KMS-11 (cell line): ENCODE results near the gene MOB3C.

Source experiments
- H2AFZ ChIP-seq: fragments of 200-600 bp; sonication (generic); 2 replicates; pipeline ENCODE4 v1.6.1; 2016; ENCODE audit warnings: antibody characterized with exemption, mixed run types, low read depth
- H3K27ac ChIP-seq: fragments of 200-600 bp; sonication (generic); 2 replicates; pipeline ENCODE4 v1.6.1; 2016; ENCODE audit warnings: mild to moderate bottlenecking, mixed run types
- H3K27me3 ChIP-seq: fragments of 200-600 bp; sonication (generic); 2 replicates; pipeline ENCODE4 v1.6.1; 2017; ENCODE audit warnings: mild to moderate bottlenecking, low read depth, mixed run types, moderate library complexity; ENCODE audit not compliant: insufficient read depth
- H3K36me3 ChIP-seq: fragments of 200-600 bp; sonication (generic); 2 replicates; pipeline ENCODE4 v1.6.1; 2017; ENCODE audit warnings: mild to moderate bottlenecking, mixed run types; ENCODE audit not compliant: insufficient read depth
- H3K4me1 ChIP-seq: fragments of 200-600 bp; sonication (generic); 2 replicates; pipeline ENCODE4 v1.6.1; 2016; ENCODE audit warnings: mild to moderate bottlenecking, low read depth, mixed run types; ENCODE audit not compliant: poor library complexity, severe bottlenecking
- H3K4me2 ChIP-seq: fragments of 200-600 bp; sonication (generic); 2 replicates; pipeline ENCODE4 v1.7.0; 2016; ENCODE audit warnings: mild to moderate bottlenecking, mixed run types
- H3K4me3 ChIP-seq: fragments of 200-600 bp; sonication (generic); IDR thresholded peaks from 2 replicates; pipeline ENCODE4 v1.6.1; 2017; ENCODE audit warnings: low read depth, low read length, mixed read lengths; ENCODE audit not compliant: insufficient read depth
- H3K79me2 ChIP-seq: fragments of 200-600 bp; sonication (generic); 2 replicates; pipeline ENCODE4 v1.6.1; 2016; ENCODE audit warnings: low read depth, mixed run types; ENCODE audit not compliant: insufficient read depth
- H3K9ac ChIP-seq: fragments of 200-600 bp; sonication (generic); 2 replicates; pipeline ENCODE4 v1.6.1; 2016; ENCODE audit warnings: mild to moderate bottlenecking, mixed run types
- H4K20me1 ChIP-seq: fragments of 200-600 bp; sonication (generic); 2 replicates; pipeline ENCODE4 v1.6.1; 2016; ENCODE audit warnings: mild to moderate bottlenecking, mixed run types; ENCODE audit not compliant: insufficient read depth
- TF ChIP-seq, protein P1 (sequence below): fragments of 200-600 bp; sonication (generic); conservative IDR thresholded peaks from 2 replicates; pipeline ENCODE4 v1.6.1; 2017; ENCODE audit warnings: low read depth, mild to moderate bottlenecking, antibody characterized with exemption, low read length, moderate library complexity, mixed read lengths

Gene MOB3C

GRCh38 chr1:46611691-46612221 is 4.9 kb downstream of the MOB3C start:
- H3K9ac ChIP-seq: no peak overlapping the region
- H3K79me2 ChIP-seq: 0 out of 2 replicates have a peak, but pooled peaks cover 5% of the 10 kb centered on the region

DNA sequence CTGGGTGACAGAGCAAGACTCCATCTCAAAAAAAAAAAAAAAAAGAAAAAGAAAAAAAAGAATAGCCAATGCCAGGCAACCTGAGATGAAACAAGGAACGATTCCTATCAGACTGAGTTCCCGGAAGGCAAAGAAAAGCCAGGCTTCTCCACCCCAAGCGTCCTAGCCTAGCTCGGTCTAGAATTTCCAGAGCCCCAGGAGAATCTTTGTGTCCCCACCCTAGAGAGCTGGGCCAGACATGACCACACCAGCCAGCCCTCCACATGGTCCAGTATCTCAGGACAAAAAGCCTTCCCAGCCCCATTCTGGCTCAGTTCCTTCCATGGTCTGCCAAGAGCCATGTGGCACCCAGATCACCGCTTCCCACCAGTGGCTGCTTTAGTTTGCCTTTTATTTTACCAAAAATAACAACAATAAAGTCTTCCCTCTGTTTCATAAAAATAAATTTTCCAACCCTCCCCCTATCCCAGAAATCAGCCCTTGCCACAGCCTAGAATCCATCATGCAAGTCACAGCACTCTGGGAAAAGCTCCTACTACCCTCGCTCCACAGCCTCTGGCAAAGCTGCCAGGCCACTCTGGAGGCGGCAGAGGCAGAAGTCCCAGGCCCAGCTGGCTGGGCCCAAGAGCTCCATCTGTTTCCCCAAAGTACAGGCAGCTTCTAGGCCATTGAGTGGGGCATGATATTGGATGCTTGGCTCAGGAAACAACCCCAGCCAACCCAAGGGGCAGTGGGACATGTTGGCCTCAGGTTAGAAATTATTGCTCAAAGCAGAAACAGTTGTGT is 9.1 kb downstream of the MOB3C start:
- Histone ChIP-seq H3K4me3 (no peak overlapping the region), H3K36me3 (no peaks in the 10 kb centered on the region), H3K27me3 (no peaks in the 10 kb centered on the region), H3K79me2 (no peaks in the 10 kb centered on the region), H3K4me2 (no peak overlapping the region), H3K4me1 (peaks cover 8% of the 10 kb centered on the region), H4K20me1 (no peaks in the 10 kb centered on the region), H3K27ac (no peak overlapping the region), H2AFZ (no peak overlapping the region), H3K9ac (no peak overlapping the region)
- TF ChIP-seq, protein P1, sequence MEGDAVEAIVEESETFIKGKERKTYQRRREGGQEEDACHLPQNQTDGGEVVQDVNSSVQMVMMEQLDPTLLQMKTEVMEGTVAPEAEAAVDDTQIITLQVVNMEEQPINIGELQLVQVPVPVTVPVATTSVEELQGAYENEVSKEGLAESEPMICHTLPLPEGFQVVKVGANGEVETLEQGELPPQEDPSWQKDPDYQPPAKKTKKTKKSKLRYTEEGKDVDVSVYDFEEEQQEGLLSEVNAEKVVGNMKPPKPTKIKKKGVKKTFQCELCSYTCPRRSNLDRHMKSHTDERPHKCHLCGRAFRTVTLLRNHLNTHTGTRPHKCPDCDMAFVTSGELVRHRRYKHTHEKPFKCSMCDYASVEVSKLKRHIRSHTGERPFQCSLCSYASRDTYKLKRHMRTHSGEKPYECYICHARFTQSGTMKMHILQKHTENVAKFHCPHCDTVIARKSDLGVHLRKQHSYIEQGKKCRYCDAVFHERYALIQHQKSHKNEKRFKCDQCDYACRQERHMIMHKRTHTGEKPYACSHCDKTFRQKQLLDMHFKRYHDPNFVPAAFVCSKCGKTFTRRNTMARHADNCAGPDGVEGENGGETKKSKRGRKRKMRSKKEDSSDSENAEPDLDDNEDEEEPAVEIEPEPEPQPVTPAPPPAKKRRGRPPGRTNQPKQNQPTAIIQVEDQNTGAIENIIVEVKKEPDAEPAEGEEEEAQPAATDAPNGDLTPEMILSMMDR: no peak

More at GRCh38 chr1:46611691-46612221, 4.9 kb downstream of the MOB3C start:
- Histone ChIP-seq H3K4me3 (no peak overlapping the region), H2AFZ (no peak overlapping the region), H3K36me3 (no peaks in the 10 kb centered on the region), H3K27ac (no peak overlapping the region), H3K4me1 (peaks cover 8% of the 10 kb centered on the region), H3K4me2 (no peak overlapping the region), H4K20me1 (no peaks in the 10 kb centered on the region), H3K27me3 (no peaks in the 10 kb centered on the region)
- TF ChIP-seq, protein P1: no peak

DNA sequence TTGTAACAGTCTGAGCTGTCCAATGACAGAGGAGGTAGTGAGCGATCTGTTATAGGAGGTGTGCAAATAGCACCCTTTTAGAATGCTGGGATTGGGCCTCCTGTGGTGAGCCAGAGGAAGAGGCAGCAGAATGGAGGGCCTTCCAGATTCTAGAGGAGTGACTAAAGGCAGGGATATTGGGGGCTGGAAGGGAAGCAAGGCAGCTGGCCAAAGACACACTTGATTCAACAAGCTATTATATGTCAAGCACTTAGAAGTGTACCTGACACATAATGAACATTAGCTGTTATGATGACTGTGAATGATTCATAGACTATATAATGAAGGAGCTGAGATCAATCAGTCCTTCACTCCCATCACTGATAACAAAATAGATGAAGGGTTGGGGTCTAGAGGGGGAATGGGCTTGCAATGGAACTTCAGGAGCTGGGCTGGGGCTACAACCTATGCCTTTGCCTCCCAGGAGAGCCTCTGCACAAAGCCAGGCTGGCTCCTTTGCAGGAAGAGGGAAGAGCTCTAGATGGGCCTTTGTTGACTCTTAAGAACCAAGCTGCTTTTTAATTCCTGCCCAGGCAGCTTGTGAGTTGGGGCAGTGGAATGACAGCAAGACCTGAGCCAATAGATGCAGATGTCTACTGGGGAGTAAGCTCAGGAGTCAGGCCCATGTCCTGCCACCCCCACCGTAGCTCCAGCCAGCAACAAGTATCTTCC is 10.2 kb downstream of the MOB3C start:
- H4K20me1 ChIP-seq: no peaks in the 10 kb centered on the region
- no peaks in the 10 kb centered on the region for H3K27me3 ChIP-seq
- TF ChIP-seq, protein P1: no peak
- H3K4me2 ChIP-seq: no peak overlapping the region
- no peak overlapping the region for H3K27ac ChIP-seq
- H2AFZ ChIP-seq: no peak overlapping the region
- no peaks in the 10 kb centered on the region for H3K36me3 ChIP-seq
- H3K4me1 ChIP-seq: peaks cover 8% of the 10 kb centered on the region
- H3K9ac ChIP-seq: no peak overlapping the region
- H3K79me2 ChIP-seq: no peaks in the 10 kb centered on the region
- H3K4me3 ChIP-seq: no peak overlapping the region

DNA sequence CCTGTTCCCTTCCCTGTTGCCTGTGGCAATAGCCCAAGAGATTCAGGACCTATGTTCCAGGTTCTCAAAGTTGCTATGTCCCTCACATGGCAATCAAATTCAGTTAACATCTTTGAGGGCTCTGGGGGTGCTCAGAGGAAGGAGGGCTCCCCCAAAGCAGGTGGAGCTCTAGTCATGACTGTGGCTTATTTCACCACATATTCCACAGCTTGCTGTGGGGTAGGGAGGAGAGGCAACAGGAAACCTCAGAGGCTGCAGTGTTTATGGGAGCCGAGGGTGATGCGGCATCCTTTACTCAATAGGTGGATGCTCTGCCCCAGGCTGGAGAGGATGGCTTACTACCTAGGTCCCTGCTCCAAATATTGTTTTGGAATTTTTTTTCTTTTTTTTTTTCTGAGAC is 11.4 kb downstream of the MOB3C start:
- H3K4me1 ChIP-seq: peaks cover 8% of the 10 kb centered on the region
- H3K4me2 ChIP-seq: no peak overlapping the region
- TF ChIP-seq, protein P1: no peak
- no peak overlapping the region for H3K9ac ChIP-seq
- H3K36me3 ChIP-seq: no peaks in the 10 kb centered on the region
- no peaks in the 10 kb centered on the region for H3K79me2 ChIP-seq
- no peak overlapping the region for H3K27ac ChIP-seq
- H3K4me3 ChIP-seq: no peak overlapping the region
- H2AFZ ChIP-seq: no peak overlapping the region
- H4K20me1 ChIP-seq: no peaks in the 10 kb centered on the region
- no peaks in the 10 kb centered on the region for H3K27me3 ChIP-seq
